ENCODE results near the gene OSTM1. TPM values are rescaled to one million over a fixed set of nuclear protein-coding genes. Genes with fewer than 3 reads are reported as not detected.

Gene OSTM1
- total RNA-seq, 1 experiment from 2014 or later, result 277 TPM

DNA sequence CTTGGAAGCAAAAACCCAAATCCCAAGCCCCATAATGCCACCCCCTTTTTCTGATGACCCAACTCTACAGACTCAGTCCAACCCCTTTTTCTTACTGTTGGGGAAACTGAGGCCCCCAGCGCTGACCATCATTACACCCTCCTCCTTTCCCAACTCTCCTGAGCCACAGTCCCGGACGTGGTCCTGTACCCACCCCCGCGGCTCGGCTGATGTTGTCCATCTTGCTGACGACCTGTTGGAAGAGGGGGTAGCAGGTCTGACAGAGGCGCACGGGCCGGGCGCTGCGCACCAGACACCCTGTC is 533 bp downstream of the OSTM1 start:
- TF ChIP-seq, protein P1, sequence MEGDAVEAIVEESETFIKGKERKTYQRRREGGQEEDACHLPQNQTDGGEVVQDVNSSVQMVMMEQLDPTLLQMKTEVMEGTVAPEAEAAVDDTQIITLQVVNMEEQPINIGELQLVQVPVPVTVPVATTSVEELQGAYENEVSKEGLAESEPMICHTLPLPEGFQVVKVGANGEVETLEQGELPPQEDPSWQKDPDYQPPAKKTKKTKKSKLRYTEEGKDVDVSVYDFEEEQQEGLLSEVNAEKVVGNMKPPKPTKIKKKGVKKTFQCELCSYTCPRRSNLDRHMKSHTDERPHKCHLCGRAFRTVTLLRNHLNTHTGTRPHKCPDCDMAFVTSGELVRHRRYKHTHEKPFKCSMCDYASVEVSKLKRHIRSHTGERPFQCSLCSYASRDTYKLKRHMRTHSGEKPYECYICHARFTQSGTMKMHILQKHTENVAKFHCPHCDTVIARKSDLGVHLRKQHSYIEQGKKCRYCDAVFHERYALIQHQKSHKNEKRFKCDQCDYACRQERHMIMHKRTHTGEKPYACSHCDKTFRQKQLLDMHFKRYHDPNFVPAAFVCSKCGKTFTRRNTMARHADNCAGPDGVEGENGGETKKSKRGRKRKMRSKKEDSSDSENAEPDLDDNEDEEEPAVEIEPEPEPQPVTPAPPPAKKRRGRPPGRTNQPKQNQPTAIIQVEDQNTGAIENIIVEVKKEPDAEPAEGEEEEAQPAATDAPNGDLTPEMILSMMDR (IDR thresholded peaks at IDR 0.05), result no peak
- TF ChIP-seq SIN3A (IDR thresholded peaks at IDR 0.05; ENCODE audit: borderline replicate concordance, insufficient read depth, low read depth, low read length), result no peak
- TF ChIP-seq, protein P2, sequence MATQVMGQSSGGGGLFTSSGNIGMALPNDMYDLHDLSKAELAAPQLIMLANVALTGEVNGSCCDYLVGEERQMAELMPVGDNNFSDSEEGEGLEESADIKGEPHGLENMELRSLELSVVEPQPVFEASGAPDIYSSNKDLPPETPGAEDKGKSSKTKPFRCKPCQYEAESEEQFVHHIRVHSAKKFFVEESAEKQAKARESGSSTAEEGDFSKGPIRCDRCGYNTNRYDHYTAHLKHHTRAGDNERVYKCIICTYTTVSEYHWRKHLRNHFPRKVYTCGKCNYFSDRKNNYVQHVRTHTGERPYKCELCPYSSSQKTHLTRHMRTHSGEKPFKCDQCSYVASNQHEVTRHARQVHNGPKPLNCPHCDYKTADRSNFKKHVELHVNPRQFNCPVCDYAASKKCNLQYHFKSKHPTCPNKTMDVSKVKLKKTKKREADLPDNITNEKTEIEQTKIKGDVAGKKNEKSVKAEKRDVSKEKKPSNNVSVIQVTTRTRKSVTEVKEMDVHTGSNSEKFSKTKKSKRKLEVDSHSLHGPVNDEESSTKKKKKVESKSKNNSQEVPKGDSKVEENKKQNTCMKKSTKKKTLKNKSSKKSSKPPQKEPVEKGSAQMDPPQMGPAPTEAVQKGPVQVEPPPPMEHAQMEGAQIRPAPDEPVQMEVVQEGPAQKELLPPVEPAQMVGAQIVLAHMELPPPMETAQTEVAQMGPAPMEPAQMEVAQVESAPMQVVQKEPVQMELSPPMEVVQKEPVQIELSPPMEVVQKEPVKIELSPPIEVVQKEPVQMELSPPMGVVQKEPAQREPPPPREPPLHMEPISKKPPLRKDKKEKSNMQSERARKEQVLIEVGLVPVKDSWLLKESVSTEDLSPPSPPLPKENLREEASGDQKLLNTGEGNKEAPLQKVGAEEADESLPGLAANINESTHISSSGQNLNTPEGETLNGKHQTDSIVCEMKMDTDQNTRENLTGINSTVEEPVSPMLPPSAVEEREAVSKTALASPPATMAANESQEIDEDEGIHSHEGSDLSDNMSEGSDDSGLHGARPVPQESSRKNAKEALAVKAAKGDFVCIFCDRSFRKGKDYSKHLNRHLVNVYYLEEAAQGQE (IDR thresholded peaks at IDR 0.05; ENCODE audit: insufficient read depth in 1 of 2, low read depth in 2 of 2, low read length in 1 of 2), result no peak
- TF ChIP-seq TCF7L2 (IDR thresholded peaks at IDR 0.05; ENCODE audit: low read depth, low read length), result no peak
- no peak for TF ChIP-seq POLR2AphosphoS5 (IDR thresholded peaks at IDR 0.05; ENCODE audit: low read depth, low read length)
- ChIA-PET CTCF (no interaction called here), POLR2A (interaction anchor here (0.6 kb wide), 1 partner anchor 1020 kb away, joined by 3 read pairs; no protein-coding TSS in a partner anchor)
- H3K4me1 ChIP-seq (ENCODE audit: control insufficient read depth, insufficient read depth, low read length), result peaks cover 16% of the 10 kb centered on the region
- no peaks in the 10 kb centered on the region for H3K36me3 ChIP-seq (ENCODE audit: control insufficient read depth, insufficient read depth, low read length)
- ATAC-seq, result peak; percentile 72
- DNase-seq (ENCODE audit: low read depth, low spot score), result no peak
- intact Hi-C loops (cut with micrococcal nuclease; ENCODE audit: unreplicated experiment) (no loop called here), in situ Hi-C loops (cut with HindIII; ENCODE audit: low pct_unique_long_range_greater_than_20kb, low sequenced_read_pairs) (no loop called here)
- no peaks in the 10 kb centered on the region for H3K9me3 ChIP-seq (ENCODE audit: control insufficient read depth, insufficient read depth, low read depth, low read length)
- H3K27ac ChIP-seq (ENCODE audit: low read length), result peak overlapping the region; percentile 88
- peak overlapping the region; percentile 68 to 98 for H3K4me3 ChIP-seq (ENCODE audit: low read depth in 2 of 2, low read length in 2 of 2)
- no peaks in the 10 kb centered on the region for H3K27me3 ChIP-seq (ENCODE audit: control insufficient read depth, insufficient read depth, low read length)
- BruUV-seq (replicated peaks), result no TSS peak

DNA sequence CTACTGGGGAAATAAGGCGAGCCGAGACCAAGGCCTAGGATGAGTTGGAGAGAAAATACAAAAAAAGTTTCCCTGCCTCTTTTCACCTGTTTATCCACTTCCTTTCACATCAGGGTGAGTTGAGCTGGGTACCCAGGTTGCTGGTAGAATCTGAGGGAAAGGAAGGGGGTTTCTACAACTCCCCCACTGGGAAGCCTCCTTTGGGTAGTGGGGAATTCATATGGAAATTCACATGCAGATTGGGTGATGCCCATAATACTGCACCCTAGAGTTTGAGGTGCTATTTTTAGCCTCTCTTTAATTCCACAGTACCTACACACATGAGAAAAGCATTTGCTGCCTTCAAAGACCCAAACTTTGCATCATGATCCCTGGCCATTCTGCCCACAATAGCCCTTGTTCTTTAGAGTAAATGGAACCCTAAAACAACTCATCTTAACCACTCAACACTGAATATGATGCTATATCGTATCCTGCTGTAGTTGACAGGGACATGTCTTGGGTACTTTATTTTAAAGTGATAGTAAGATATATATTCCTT is 2.7 kb downstream of the OSTM1 start:
- DNase-seq (ENCODE audit: low read depth, low spot score) (no peak), ATAC-seq (no peak)
- H3K9me3 ChIP-seq (ENCODE audit: control insufficient read depth, insufficient read depth, low read depth, low read length), result no peaks in the 10 kb centered on the region
- H3K27ac ChIP-seq (ENCODE audit: low read length), result no peak overlapping the region
- TSS peak; percentile 55 for BruUV-seq (replicated peaks)
- H3K4me3 ChIP-seq (ENCODE audit: low read depth in 2 of 2, low read length in 2 of 2), result no peak overlapping the region
- POLR2A ChIA-PET, result interaction anchor here (0.5 kb wide), 1 partner anchor 88 kb away, joined by 5 read pairs; no protein-coding TSS in a partner anchor
- H3K36me3 ChIP-seq (ENCODE audit: control insufficient read depth, insufficient read depth, low read length), result no peaks in the 10 kb centered on the region
- H3K27me3 ChIP-seq (ENCODE audit: control insufficient read depth, insufficient read depth, low read length), result no peaks in the 10 kb centered on the region
- intact Hi-C loops (cut with micrococcal nuclease; ENCODE audit: unreplicated experiment), result no loop called here
- TF ChIP-seq SIN3A (IDR thresholded peaks at IDR 0.05; ENCODE audit: borderline replicate concordance, insufficient read depth, low read depth, low read length) (no peak), TCF7L2 (IDR thresholded peaks at IDR 0.05; ENCODE audit: low read depth, low read length) (no peak), POLR2AphosphoS5 (IDR thresholded peaks at IDR 0.05; ENCODE audit: low read depth, low read length) (no peak)
- TF ChIP-seq, protein P1 (IDR thresholded peaks at IDR 0.05), result no peak
- TF ChIP-seq, protein P2 (IDR thresholded peaks at IDR 0.05; ENCODE audit: insufficient read depth in 1 of 2, low read depth in 2 of 2, low read length in 1 of 2), result no peak
- peaks cover 16% of the 10 kb centered on the region for H3K4me1 ChIP-seq (ENCODE audit: control insufficient read depth, insufficient read depth, low read length)
- in situ Hi-C loops (cut with HindIII; ENCODE audit: low pct_unique_long_range_greater_than_20kb, low sequenced_read_pairs), result no loop called here
- CTCF ChIA-PET, result no interaction called here
